Endothelial cell of umbilical vein (primary cell): ENCODE results near the gene AMFR. TPM values are rescaled to one million over a fixed set of nuclear protein-coding genes. Genes with fewer than 3 reads are reported as not detected.
A peak's percentile ranks its signal among the peaks of the same experiment; 100 is the strongest.

ENCODE experiments used
- Bru-seq: library from RNA; stranded (reverse); fragments of 400-500 nt; gene quantifications from one replicate; lab custom pipeline; 2021; lab: Mats Ljungman, UMichigan
- BruChase-seq, 2 experiments: library from RNA; stranded (reverse); fragments of 400-500 nt; gene quantifications; one replicate each; lab custom pipeline; 2021; lab: Mats Ljungman, UMichigan
- BruUV-seq: library from RNA; stranded (reverse); fragments of 400-500 nt; replicated peaks from 2 replicates; lab custom pipeline; 2021; lab: Mats Ljungman, UMichigan
- CTCF ChIA-PET: fragments of 300-600, 350-600 bp; sonication (Branson Sonifier 250); formaldehyde crosslinking; loops from one replicate; lab custom pipeline; 2021; ENCODE audit warnings: antibody characterized with exemption, inconsistent platforms; lab: Charles Lee
- POLR2A ChIA-PET: fragments of 300-600, 350-600 bp; sonication (Branson Sonifier 250); formaldehyde crosslinking; loops from one replicate; lab custom pipeline; 2021; ENCODE audit warnings: antibody characterized with exemption, inconsistent platforms; lab: Charles Lee
- DNase-seq: peaks from one replicate; pipeline ENCODE4 v3.0.0-alpha.2; 2011; ENCODE audit warnings: low read depth, low spot score
- FAIRE-seq: peaks from 2 replicates; lab custom pipeline; 2011; peaks lifted over from hg19 to GRCh38; lab: Jason Lieb, UNC
- H2AFZ ChIP-seq: 2 replicates; pipeline ENCODE4 v1.6.0; 2012; ENCODE audit warnings: low read depth, low read length, control low read depth, inconsistent platforms
- H3K27ac ChIP-seq: 2 replicates; pipeline ENCODE4 v1.5.1; 2011; ENCODE audit warnings: low read depth, mild to moderate bottlenecking, control low read depth, low read length, moderate library complexity; ENCODE audit not compliant: insufficient read depth
- H3K27me3 ChIP-seq, 2 experiments: 2 replicates each; pipeline versions ENCODE4 v1.6.0 to v1.6.1; 2011; ENCODE audit warnings: low read length in 2 of 2, mixed read lengths in 1 of 2; ENCODE audit not compliant: control insufficient read depth in 2 of 2, insufficient read depth in 2 of 2
- H3K36me3 ChIP-seq, 2 experiments: 2 replicates in 1 of 2; 3 replicates in 1 of 2; pipeline ENCODE4 v1.5.1; 2011; ENCODE audit warnings: low read length in 2 of 2, mild to moderate bottlenecking in 1 of 2, moderate library complexity in 1 of 2; ENCODE audit not compliant: control insufficient read depth in 2 of 2, insufficient read depth in 2 of 2; ENCODE audit errors: extremely low read depth in 1 of 2
- H3K4me1 ChIP-seq: 3 replicates; pipeline ENCODE4 v1.5.1; 2011; ENCODE audit warnings: mild to moderate bottlenecking, low read length; ENCODE audit not compliant: control insufficient read depth, insufficient read depth; ENCODE audit errors: extremely low read depth
- H3K4me2 ChIP-seq: 2 replicates; pipeline ENCODE4 v1.6.1; 2011; ENCODE audit warnings: low read length, control low read depth, mixed read lengths; ENCODE audit not compliant: insufficient read depth
- H3K4me3 ChIP-seq, 3 experiments: fragments of 200-600 bp in 1 of 3; sonication (generic), shearing (Covaris generic) in 1 of 3; replicated peaks in 1 of 3; 2 replicates each; pipeline ENCODE4 v1.5.1; 2011 to 2016; ENCODE audit warnings: control low read depth in 3 of 3, low read length in 3 of 3, mild to moderate bottlenecking in 2 of 3, inconsistent platforms in 1 of 3, low read depth in 1 of 3, moderate library complexity in 1 of 3; ENCODE audit not compliant: insufficient read depth in 1 of 3
- H3K79me2 ChIP-seq: 2 replicates; pipeline ENCODE4 v1.6.0; 2012; ENCODE audit warnings: low read length, inconsistent platforms; ENCODE audit not compliant: control insufficient read depth, insufficient read depth
- H3K9ac ChIP-seq: replicated peaks from 2 replicates; pipeline ENCODE3; 2011; ENCODE audit warnings: low read length, control low read depth; ENCODE audit not compliant: insufficient read depth; ENCODE audit errors: extremely low read depth
- H3K9me1 ChIP-seq: replicated peaks from 3 replicates; pipeline ENCODE4 v1.6.0; 2011; ENCODE audit warnings: mild to moderate bottlenecking, low read length; ENCODE audit not compliant: control insufficient read depth, insufficient read depth; ENCODE audit errors: extremely low read depth
- H3K9me3 ChIP-seq: replicated peaks from 2 replicates; pipeline ENCODE4 v1.5.1; 2012; ENCODE audit warnings: low read length, inconsistent platforms; ENCODE audit not compliant: control insufficient read depth, insufficient read depth
- H4K20me1 ChIP-seq: replicated peaks from 2 replicates; pipeline ENCODE3; 2011; ENCODE audit warnings: mild to moderate bottlenecking, low read length; ENCODE audit not compliant: control insufficient read depth, insufficient read depth; ENCODE audit errors: extremely low read depth
- CTCF ChIP-seq, 2 donors: IDR thresholded peaks; 1 replicate in 1 of 2; 2 replicates in 1 of 2; pipeline ENCODE4 v1.5.1; 2011; ENCODE audit warnings: low read length in 2 of 2, mild to moderate bottlenecking in 2 of 2, moderate library complexity in 2 of 2, control low read depth in 1 of 2, inconsistent platforms in 1 of 2, low read depth in 1 of 2; ENCODE audit not compliant: insufficient read depth in 1 of 2; ENCODE audit errors: extremely low read depth in 1 of 2
- EZH2 ChIP-seq: IDR thresholded peaks from 2 replicates; pipeline ENCODE4 v1.6.1; 2012; ENCODE audit warnings: borderline replicate concordance, low read depth, mild to moderate bottlenecking, moderate library complexity, low read length, inconsistent platforms; ENCODE audit not compliant: severe bottlenecking
- FOS ChIP-seq: IDR thresholded peaks from 2 replicates; pipeline ENCODE4 v1.6.1; 2011; ENCODE audit warnings: mild to moderate bottlenecking, low read length, moderate library complexity, borderline replicate concordance; ENCODE audit not compliant: insufficient read depth
- GATA2 ChIP-seq: IDR thresholded peaks from 2 replicates; pipeline ENCODE4 v1.7.0; 2011; ENCODE audit warnings: low read depth, mild to moderate bottlenecking, moderate library complexity, mixed read lengths, low read length; ENCODE audit not compliant: insufficient read length, insufficient read depth
- JUN ChIP-seq: IDR thresholded peaks from 2 replicates; pipeline ENCODE4 v1.6.1; 2011; ENCODE audit warnings: borderline replicate concordance, low read depth; ENCODE audit not compliant: insufficient read length, insufficient read depth
- MAX ChIP-seq: IDR thresholded peaks from 2 replicates; pipeline ENCODE4 v1.6.1; 2011; ENCODE audit not compliant: insufficient read depth, insufficient read length
- MYC ChIP-seq: IDR thresholded peaks from one replicate; pipeline ENCODE4 v1.6.1; 2011; ENCODE audit warnings: mild to moderate bottlenecking, low read depth, low read length
- POLR2A ChIP-seq: IDR thresholded peaks from 2 replicates; pipeline ENCODE4 v1.6.1; 2012; ENCODE audit warnings: low read depth, mild to moderate bottlenecking, control low read depth, low read length
- POLR2AphosphoS5 ChIP-seq: IDR thresholded peaks from 2 replicates; pipeline ENCODE4 v1.6.1; 2012; ENCODE audit warnings: low read depth, mild to moderate bottlenecking, control low read depth, low read length, moderate library complexity; ENCODE audit not compliant: insufficient read depth
- dilution Hi-C: fragments of 300-500 bp; cut with MboI; formaldehyde crosslinking; loops from one replicate; pipeline ENCODE4 v1.15.0; 2019; ENCODE audit warnings: low sequenced_read_pairs; ENCODE audit not compliant: extremely low pct_ligation_motif_present
- intact Hi-C: fragments of 100-400 bp; cut with micrococcal nuclease; formaldehyde crosslinking; loops from one replicate; pipeline ENCODE4 v1.10.0; 2022
- long read RNA-seq: library from polyadenylated mRNA; stranded (forward); transcript quantifications from one replicate; pipeline ENCODE4 v2.0.0, GENCODE V29; 2021
- polyA minus RNA-seq, 3 experiments: library from RNA; depleted of rRNA, polyadenylated mRNA; stranded (reverse); fragments of >200 nt; gene quantifications; 1 replicate in 1 of 3; 2 replicates in 2 of 3; pipeline ENCODE4 v1.2.3, GENCODE V29; 2011
- polyA plus RNA-seq, 4 experiments: library from polyadenylated mRNA; depleted of rRNA in 3 of 4; stranded (reverse) in 3 of 4; unstranded in 1 of 4; fragments of >200 nt; gene quantifications; 2 replicates each; pipeline versions ENCODE4 v1.2.1 to v1.2.3, GENCODE V29; 2011 to 2012; ENCODE audit warnings: missing spikeins in 1 of 4
- total RNA-seq: library from RNA; stranded (reverse); gene quantifications from 2 replicates; pipeline ENCODE4 v1.2.3, GENCODE V29; 2021

The AMFR gene
- total RNA-seq (66.5 and 77.4 TPM in 2 replicates), polyA plus RNA-seq (71.7 and 75.4 TPM in 2 replicates), polyA minus RNA-seq (226 and 271 TPM in 2 replicates), Bru-seq, nascent RNA (percentile 79 among the genes with signal in this experiment), BruChase-seq, experiment 1, labeled RNA remaining after a 6-hour chase (percentile 87 among the genes with signal in this experiment), BruChase-seq, experiment 2, labeled RNA remaining after a 2-hour chase (percentile 77 among the genes with signal in this experiment)
- 55.7 and 62.1 TPM in 2 replicates for polyA plus RNA-seq (2011; cell fraction: cytosol; rRNA removed)
- polyA plus RNA-seq (2011; cell fraction: nucleus; rRNA removed): 55.2 and 63.1 TPM in 2 replicates
- 74.6 and 96.1 TPM in 2 replicates for polyA plus RNA-seq (2012)
- polyA minus RNA-seq (2011; cell fraction: cytosol; rRNA and poly(A)+ RNA removed): 67.0 TPM
- polyA minus RNA-seq (2011; cell fraction: nucleus; rRNA and poly(A)+ RNA removed): 67.5 and 90.1 TPM in 2 replicates
- long read RNA-seq, transcript AMFR-201 (14 exons, 3,600 nt): major isoform, 187 of 211 reads
- long read RNA-seq, partial matches to known transcripts: 6 of 211 reads
- long read RNA-seq, other reads (novel, unspliced or antisense): 15 of 211 reads

DNA sequence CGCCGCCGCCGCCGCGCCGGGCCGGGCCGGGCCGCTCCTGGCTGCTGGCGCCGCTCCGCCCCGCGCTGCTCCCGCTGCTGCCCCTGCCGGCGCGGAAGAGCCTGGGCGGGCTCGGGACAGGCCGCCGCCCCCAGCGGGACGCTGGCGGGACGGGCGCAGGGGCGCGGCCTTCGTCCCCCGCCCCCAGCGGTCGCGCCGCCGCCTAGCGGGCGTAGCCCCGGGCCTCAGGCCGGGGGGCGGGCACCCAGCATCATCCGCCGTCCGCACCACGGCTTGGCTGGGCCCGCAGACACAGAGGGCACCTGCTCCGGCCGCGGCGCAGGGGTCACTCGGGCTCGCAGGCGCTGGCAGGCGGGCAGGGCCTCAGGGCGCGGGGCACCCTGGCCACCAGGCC lies at the start of gene AMFR:
TSS of gene AMFR (minus strand) at position 107 of the 394 bp plus-strand sequence. CDS start 218 bp downstream, outside the sequence.
- POLR2A ChIA-PET: no interaction called here
- peak within 1 kb of the TSS; percentile 68 for H3K27ac ChIP-seq
- dilution Hi-C loops: no loop called here
- H3K27me3 ChIP-seq: no peaks in the 10 kb centered on the region
- peak within 1 kb of the TSS; percentile 97 for H3K4me2 ChIP-seq
- H3K9ac ChIP-seq: peak within 1 kb of the TSS; percentile 75
- peaks cover 13% of the 10 kb centered on the region for H3K4me1 ChIP-seq
- H3K9me3 ChIP-seq: no peaks in the 10 kb centered on the region
- H3K36me3 ChIP-seq: no peaks in the 10 kb centered on the region
- H4K20me1 ChIP-seq: peaks cover 2% of the 10 kb centered on the region
- intact Hi-C loops: loop anchor here (1.0 kb wide), 2 partner anchors 26 to 69 kb away; partner anchors contain the start of genes NUDT21 and OGFOD1
- CTCF ChIA-PET: no interaction called here
- DNase-seq (peak; percentile 67), FAIRE-seq (no peak)
- TF ChIP-seq CTCF (IDR thresholded peaks at IDR 0.05; ENCODE audit: extremely low read depth in 1 of 2, insufficient read depth in 1 of 2, low read depth in 1 of 2, low read length in 2 of 2) (peak; percentile 23 to 46), MAX (no peak), MYC (no peak), EZH2 (no peak), JUN (no peak), FOS (no peak), GATA2 (no peak), POLR2AphosphoS5 (no peak), POLR2A (peak; percentile 32)
- peak within 1 kb of the TSS; percentile 54 to 87 (median 68) for H3K4me3 ChIP-seq
- no peaks in the 10 kb centered on the region for H3K9me1 ChIP-seq
- H3K79me2 ChIP-seq: peaks cover 45% of the 10 kb centered on the region
- BruUV-seq: no TSS peak
- H2AFZ ChIP-seq: peak within 1 kb of the TSS; percentile 83
